NCI-H187 treated with DMSO at 0.1 percent for 48 hours (cell line): Measurements from ENCODE around the gene RFC2.
"Not testable (repeated sequence)": the region's sequence is repeated elsewhere in the genome, so short reads cannot be mapped to it uniquely, and the experiment has no call there.

ENCODE experiments used
- DNase-seq: peaks from one replicate; lab custom pipeline; 2025; lab: John Stamatoyannopoulos, UW

The RFC2 gene

DNA sequence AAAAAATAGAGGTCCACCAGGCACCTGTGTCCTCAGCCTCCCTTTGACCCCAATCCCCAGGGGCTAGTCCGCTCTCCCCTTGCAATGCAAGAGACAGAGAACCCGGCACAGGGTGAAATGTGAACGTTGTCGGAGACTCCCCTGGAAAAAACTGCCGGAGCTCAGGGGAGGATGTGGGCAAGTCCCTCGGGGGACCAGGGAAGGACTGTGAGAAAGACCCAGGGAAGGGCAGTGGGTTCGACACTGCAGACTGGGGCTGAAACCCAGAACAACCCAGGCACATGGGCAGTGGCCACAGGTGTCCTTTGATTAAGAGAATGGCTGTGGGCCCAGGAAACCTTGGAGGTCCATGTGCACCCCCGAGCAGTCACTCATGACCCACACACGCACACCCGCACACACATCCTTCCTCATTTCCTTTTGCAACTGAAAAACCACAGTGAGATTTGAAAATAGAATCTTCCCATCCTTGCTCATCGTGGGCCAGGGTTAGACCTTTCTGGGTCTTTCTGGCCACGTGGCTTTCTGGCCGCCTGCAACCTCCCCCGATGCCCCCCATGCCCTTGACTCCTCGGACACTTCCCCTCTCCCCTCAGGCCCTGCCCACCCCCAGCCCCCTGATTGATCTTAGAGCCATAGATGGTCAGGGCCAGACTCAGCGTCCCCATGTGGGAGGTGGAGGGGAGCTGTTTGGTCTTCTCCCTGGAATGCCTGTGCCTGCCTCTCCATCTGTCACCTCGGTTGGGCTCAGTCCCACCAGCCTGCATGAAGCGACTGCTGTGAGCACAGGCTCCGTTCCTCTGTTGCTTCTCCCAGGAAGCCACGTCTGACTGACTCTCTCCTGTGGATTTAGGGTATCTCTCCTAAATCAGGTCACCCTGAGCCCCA, 36.5 kb downstream of the RFC2 start:
- no peak for DNase-seq

DNA sequence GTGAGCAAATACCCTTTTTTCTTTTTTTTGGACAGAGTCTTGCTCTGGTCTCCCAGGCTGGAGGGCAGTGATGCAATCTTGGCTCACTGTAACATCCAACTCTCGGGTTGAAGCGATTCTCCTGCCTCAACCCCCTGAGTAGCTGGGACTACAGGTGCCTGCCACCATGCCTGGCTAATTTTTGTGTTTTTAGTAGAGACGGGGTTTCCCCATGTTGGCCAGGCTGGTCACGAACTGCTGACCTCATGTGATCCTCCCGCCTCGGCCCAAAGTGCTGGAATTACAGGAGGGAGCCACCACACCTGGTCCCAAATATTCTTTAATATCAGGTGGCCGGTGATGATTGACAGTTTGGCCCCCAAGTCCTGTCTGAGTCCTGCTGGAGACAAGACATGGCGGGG, 37.8 kb downstream of the RFC2 start:
- DNase-seq, result no peak

DNA sequence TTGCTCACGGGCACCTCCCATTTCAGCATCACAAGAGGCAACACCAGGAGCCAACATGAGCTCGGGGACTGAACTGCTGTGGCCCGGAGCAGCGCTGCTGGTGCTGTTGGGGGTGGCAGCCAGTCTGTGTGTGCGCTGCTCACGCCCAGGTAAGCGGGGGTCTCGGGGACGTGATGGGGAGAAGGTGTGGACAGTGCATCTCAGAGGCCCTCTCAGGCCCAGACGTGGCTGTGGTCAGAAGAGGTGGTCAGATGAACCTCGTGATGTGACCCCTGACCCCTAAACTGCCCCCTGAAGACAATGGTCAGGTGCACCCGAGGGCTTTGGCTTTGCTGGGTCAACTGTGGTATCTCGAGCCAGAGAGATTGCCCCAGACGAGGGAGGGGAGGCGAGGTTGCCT, 38.3 kb downstream of the RFC2 start:
- no peak for DNase-seq

DNA sequence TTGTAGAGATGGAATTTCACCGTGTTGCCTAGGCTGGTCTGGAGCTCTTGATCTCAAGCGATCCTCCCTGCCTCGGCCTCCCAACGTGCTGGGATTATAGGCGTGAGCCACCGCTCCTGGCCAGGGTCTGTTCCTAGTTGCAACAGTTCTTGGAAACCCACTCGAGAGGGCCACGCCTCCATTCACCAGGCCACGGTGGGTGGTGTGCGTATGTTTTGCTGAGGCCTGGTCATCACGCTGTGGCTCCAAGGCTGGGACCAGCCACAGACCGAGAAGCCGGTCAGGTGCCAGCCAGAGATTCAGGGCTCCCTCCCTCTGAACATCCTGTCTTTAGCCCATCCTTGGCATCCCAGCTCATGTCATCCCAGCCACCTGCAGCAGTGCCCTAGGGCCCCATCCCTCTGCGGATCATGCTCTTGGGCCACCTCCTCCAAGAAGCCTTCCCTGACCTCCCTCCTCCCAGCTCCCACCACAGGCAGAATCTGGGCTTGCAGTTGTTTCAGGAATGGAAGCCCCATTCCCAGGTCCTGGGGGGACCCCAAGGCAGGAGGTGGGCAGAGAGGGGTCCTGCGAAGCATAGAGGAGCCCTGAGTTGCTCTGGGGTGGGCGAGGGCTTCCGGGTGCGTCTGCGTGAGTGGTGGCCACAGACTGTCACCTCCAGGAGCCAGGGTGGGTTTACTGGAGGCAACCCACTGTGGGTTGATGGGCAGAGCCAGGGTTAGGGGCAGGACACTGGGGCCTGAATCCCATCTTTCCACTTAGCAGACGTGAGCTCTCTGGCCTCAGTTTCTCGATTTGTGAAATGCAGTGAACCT, 39.2 kb downstream of the RFC2 start:
- no peak for DNase-seq

DNA sequence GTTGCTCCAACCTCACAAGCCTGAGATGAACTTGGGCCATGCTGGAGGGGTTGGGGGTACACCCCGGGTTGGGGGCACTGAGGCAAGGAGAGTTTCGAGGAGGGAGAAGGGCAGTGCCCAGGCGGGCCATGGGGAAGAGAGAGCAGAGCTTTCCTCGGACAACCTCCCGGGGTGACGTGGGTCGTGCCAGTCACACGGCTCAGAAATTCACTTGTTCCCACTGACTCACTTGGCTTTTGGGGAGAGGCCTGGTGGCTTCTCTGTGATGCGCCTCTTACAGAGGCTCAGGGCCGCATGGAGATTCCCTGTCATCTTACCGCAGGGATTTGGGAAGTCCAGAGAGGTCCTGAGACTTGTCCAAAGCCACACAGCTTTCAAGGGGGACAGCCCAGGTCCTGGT, 41.5 kb downstream of the RFC2 start:
- DNase-seq, result no peak

DNA sequence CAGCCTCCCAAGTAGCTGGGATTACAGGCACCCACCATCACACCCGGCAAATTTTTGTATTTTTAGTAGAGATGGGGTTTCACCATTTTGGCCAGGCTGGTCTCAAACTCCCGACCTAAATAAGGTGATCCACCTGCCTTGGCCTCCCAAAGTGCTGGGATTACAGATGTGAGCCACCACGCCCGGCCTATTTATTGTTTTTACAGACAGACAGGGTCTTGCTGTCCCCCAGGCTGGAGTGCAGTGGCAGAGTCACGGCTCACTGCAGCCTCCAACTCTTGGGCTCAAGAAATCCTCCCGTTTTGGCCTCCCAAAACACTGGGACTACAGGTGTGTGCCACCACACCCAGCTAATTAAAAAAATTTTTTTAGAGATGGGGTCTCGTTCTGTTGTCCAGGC, 46.0 kb downstream of the RFC2 start:
- not testable (repeated sequence) for DNase-seq

DNA sequence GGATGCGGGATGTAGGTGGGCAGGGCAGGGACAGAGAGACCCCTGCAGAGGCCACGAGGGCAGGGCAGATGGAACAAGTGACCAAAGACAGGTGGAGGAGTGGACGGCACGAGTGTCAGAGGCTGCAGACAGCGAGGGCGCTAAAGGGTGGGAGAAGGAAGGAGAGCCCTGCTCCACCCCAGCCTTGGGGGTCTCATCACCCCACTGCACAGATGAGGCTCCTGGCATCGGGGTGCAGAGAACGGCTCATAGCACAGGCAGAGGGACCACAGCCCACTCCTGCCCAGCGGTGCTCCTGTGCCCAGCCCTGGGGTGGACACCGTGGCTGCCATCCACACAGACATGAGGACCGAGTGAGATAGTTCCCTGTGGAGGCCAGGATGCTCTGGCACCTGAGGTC, 46.6 kb downstream of the RFC2 start:
- DNase-seq, result no peak

DNA sequence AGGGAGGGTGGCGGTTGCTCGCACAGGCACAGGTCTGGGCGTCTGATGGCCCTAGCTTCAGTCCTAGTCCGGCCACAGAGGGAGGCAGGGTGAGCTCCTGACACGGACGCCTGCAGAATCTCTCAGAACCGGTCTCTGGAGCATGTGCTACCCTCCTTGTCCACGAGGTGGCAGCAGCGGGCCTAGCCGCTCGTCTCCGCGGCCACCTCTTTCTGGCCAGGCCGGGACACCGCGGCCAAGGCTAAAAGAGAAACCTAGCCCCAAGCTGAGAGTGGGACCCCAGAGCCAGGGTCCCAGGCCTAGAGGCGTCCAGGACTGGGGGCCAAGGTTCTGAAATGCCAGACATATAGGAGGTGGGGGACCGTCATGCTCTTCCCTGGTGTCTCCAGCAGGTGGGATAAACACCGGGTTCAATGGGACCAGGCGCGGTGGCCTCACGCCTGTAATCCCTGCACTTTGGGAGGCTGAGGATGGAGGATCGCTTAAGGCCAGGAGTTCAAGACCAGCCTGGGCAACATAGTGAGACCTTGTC, 47.5 kb downstream of the RFC2 start:
- peak; percentile 1 for DNase-seq

DNA sequence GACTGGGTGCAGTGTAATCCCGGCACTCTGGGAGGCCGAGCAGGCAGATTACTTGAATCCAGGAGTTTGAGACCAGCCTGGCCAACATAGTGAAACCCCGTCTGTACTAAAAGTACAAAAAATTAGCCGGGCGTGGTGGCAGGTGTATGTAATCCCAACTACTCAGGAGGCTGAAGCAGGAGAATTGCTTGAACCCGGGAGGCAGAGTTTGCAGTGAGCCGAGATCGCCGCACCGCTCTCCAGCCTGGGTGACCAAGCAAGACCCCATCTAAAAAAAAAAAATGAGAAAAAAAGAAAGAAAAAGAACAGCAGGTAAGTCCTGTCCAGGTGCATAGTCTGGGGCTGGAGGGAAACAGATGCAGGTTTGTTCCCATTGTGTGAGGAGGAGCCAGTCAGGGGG, 48.1 kb downstream of the RFC2 start:
- not testable (repeated sequence) for DNase-seq

DNA sequence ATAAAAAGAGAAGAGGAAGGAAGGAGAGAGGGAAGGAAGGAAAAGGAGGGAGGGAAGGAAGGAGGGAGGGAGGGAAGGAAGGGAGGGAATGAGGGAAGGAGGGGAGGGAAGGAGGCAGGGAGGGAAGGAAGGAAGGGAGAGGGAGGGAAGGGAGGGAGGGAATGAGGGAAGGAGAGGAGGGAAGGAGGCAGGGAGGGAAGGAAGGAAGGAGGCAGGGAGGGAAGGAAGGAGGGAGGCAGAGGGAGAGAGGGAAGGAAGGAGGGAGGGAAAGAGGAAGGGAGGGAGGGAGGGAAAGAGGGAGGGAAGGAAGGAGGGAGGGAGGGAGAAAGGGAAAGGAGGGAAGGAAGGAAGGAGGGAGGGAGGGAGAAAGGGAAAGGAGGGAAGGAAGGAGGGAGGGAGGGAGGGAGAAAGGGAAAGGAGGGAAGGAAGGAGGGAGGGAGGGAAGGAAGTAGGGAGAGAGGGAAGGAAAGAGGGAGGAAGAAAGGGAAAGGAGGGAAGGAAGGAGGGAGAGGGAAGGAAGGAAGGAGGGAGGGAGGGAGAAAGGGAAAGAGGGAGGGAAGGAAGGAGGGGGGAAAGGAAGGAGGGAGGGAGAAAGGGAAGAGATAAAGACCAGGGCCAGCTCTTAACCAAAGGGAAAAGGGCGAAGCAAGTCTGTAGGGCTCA, 50.1 kb downstream of the RFC2 start:
- DNase-seq, result no peak

DNA sequence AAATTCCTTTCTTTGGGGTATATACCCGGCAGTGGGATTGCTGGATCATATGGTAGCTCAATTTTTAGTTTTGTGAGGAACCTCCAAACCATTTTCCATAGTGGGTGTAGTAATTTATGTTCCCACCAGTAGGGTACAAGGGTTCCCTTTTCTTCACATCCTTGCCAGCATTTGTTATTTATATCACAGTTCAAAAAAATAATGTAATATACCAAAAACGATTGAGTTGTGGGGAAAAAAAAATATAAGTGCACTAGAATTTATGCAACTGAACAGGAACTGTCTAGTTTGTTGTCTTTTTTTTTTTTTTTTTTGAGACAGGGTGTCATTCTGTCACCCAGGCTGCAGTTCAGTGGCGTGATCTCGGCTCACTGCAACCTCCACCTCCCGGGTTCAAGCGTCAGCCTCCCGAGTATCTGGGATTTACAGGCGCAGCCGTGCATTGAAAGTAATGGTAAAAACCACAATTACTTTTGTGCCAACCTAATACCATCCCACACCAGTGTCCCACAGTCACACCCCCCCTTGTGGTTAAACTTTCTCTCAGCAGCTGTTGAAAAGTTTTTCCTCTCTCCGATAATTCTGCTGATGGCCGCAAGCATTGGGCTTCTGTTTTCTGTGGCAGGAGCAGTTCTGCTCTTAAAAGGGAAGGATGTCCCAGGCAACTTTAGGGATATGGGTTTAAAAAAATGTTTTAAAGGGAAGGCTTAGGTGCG, 51.2 kb downstream of the RFC2 start:
- no peak for DNase-seq

DNA sequence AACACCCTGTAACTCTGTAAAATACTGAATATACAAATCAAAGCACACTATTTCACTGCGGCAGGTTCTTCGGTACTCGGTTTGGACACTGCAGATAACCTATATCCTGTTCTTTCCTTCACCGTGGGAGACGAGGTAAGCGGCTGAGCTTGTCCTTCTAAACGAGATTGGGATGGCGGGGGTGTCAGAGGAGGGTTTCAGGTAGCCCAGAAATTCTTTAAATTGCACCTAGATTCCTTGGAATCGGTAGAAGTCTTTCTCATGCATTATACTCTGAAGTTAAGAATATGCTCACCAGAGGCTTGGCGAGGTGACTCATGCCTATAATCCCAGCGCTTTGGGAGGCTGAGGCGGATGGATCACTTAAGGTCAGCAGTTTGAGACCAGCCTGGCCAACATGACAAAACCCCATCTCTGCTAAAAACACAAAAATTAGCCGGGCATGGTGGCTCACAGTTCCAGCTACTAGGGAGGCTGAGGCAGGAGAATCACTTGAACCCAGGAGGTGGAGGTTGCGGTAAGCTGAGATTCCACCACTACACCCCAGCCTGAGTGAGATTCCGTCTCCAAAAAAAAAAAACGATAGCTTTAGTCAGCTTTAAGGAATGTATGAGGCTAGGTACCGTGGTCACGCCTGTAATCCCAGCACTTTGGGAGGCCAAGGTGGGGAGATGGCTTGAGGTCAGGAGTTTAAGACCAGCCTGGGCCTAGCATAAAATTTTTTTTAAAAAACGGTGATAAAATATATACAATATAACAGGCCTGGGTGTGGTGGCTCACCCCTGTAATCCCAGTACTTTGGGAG, 54.4 kb downstream of the RFC2 start:
- DNase-seq, result no peak

DNA sequence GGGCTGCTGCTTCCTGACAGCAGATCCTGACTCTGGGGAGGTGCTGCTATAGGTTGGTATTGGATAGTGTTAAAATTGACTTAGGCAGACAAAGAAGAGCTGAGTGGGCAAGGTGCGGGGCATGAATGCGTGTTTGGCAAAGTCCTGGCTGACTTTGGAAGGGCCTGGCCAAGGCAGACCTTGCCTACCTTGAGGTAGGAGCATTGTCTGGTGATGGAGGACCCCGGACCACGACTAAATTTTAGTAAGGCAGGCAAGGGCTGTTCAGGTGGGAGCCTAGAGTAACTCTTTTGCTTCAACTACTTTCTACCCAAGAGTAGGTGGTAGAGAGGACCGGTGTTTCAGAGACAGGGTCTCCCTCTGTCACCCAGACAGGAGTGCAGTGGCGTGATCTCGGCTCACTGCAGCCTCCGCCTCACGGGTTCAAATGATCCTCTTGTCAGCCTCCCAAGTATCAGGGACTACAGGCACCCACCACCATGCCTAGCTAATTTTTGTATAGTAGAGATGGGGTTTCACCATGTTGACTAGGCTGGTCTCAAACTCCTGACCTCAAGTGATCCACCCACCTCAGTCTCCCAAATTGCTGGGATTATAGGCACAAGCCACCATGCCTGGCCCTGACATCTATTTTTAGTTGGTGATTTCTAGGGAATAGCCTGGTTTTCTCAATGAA, 56.6 kb downstream of the RFC2 start:
- no peak for DNase-seq

DNA sequence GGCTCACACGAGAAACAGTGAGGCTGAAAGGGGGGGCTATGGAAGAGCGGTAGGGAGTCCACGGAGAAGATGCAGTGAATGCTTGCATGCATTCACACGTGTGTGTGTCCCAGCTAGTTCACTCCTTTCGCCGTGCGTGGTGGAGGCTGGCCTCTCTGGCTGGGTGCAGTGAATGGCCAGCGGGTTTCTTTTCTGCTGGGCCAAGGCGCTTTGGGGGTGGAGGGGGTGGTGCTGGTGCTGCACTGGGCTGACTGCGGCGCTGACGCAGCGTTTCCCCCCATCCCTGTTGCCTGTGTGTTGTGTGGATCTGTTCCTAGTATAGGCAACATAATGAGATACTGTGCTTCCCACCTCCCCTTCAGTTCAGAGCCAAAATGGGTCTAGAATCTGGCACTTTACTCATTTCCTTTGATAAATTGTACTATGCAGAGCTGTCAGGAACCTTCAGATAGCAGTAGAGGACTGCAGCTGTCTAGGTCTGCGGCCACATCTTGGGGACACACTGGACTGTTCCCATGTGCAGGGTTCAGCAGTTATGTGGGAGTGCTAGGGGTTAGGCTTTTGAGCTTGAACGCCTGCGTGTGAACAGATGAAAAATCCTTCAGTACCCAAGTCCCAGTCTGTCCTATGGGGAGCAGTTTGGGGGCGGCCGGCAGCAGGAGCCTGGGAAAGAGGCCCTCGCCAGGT, 58.1 kb downstream of the RFC2 start:
- DNase-seq, result not testable (repeated sequence)

DNA sequence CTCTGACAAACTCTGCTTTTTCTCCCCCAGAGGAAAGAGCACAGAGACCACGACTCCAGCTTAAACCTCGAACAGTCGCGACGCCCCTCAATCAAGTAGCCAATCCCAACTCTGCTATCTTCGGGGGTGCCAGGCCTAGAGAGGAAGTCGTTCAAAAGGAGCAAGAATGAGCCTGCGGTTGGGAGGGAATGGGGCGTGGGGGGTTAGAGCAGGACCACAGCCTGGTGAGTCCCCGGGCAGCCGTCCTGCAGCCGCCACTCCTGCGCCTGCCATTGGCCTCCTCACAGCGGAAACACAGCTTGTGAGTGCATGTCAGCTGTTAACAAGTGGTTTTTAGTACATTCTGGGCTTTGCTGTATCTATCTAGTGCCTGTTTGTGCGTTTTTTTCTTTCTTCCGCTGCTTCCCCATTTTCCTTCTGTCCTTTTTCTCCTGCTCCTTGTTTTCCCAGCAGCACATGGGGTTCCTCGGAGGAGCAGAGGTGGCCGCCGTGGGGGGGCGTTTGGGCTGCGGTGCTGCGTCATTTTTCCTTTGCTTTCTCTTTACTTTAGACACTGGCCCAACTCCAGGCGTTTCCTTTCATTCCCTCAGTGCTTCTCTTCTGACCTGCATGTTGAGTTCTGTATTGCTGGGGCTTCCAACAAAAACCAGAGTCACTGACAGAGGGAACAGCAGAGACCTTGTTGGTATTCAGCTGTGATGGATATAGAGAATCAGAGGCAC, 58.9 kb downstream of the RFC2 start:
- DNase-seq, result not testable (repeated sequence)

DNA sequence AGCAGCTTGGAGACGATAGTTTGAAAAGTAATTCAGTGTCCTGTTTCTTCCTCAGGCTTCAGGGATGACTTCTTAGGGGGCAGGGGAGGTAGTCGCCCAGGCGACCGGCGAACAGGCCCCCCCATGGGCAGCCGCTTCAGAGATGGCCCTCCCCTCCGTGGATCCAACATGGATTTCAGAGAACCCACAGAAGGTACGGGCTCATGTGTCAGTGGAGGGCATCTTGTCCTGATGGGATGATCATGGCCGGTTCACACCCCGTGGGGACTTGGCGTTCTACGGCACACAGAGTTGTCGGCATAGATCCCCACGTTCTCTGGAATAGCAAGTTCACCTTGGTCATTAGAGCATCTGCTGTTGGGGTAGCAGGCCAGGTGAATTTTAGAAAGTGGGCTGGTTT, 59.5 kb downstream of the RFC2 start:
- no peak for DNase-seq

DNA sequence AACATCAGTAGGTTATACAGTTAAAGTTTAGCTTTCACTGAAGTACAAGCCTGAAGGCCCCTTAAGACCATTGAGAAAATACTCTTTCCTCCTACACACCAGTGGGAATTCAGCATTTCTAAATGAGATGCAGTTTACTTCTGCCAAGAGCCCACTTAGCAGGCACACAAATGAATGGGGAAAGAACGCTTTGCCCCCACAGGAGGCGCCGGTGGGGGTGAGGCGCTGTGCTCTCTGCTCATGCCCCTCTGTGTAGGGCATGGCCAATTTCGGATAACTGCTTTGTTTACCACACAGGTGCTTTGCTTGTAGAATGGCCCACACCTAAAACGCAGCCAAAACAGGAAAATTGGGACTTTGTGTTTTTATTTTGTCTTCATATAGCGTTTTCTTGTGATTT, 60.3 kb downstream of the RFC2 start:
- no peak for DNase-seq

DNA sequence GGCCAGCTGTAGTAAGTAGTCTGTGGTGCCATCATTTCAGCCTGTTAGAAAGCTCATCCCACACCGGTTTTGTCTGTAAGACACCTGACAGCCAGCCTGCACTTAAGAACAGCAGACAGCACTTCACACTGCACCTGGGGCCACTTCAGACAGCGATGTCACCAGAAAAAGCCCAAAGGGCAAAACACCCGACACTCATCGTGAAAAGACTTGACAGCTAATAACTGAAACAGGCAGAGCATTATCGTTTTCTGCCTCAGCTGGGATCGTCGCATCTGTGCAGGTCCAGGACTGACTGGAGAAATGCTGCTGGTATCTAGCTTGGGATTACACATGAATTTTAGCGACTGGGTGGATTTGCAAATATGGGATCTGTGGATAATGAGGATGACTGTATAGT, 61.1 kb downstream of the RFC2 start:
- peak; percentile 81 for DNase-seq

DNA sequence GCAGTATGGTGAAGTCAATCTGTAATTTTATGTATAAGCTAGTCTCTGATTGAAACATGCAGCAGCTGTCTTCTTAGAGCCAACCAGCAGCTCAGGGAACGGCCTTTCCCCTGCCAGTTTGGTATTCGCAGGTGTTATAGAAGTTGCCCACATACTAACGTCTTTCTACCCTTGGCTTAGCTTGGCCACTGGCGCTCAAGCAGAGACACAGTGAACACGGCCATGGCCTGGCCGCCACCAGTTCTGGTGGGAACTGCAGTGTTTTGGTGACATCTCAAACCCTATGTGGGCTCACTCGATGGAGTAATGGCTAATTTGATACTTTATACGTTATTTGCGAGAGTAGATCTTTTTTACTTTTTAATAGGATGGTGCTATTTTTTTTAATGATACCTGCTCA, 63.0 kb downstream of the RFC2 start:
- DNase-seq, result no peak
